SU-DHL-6 (cell line): Measurements from ENCODE around the gene CATSPERE.

Source experiments
- EZH2phosphoT487 ChIP-seq: fragments of 200-600 bp; sonication (generic), shearing (Covaris generic); conservative IDR thresholded peaks from 2 replicates; pipeline ENCODE4 v1.6.1; 2018; ENCODE audit warnings: mild to moderate bottlenecking, antibody characterized with exemption, low read length, moderate library complexity, mixed read lengths
- TF ChIP-seq, protein P1 (sequence below): fragments of 200-600 bp; sonication (generic); IDR thresholded peaks from one replicate; pipeline ENCODE4 v1.5.1; 2017; ENCODE audit warnings: antibody characterized with exemption, mild to moderate bottlenecking, low read length, moderate library complexity; ENCODE audit not compliant: insufficient read depth, poor library complexity, severe bottlenecking

DNA sequence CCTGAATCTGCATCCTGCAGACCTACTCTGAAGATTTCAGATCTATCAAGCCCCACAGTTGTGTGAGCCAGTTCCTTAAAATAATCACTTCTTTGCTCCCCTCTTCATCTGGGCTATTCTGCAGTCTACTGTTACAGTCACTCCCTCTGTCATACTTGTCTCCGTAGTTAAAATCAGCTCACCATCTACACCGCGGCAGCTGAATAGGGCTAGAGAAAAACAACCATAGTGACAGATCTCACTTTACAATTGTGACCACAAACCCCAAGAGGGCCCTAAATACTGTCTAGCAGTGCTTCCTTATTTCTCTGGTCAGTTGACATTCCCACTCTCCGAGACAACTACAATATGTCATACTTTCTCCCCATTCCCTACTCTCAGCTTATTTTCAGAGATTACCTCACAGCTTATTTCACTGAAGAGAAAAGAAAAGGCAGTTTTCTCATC is 204.7 kb downstream of the CATSPERE start:
- TF ChIP-seq, protein P1, sequence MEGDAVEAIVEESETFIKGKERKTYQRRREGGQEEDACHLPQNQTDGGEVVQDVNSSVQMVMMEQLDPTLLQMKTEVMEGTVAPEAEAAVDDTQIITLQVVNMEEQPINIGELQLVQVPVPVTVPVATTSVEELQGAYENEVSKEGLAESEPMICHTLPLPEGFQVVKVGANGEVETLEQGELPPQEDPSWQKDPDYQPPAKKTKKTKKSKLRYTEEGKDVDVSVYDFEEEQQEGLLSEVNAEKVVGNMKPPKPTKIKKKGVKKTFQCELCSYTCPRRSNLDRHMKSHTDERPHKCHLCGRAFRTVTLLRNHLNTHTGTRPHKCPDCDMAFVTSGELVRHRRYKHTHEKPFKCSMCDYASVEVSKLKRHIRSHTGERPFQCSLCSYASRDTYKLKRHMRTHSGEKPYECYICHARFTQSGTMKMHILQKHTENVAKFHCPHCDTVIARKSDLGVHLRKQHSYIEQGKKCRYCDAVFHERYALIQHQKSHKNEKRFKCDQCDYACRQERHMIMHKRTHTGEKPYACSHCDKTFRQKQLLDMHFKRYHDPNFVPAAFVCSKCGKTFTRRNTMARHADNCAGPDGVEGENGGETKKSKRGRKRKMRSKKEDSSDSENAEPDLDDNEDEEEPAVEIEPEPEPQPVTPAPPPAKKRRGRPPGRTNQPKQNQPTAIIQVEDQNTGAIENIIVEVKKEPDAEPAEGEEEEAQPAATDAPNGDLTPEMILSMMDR: no peak
- no peak for TF ChIP-seq EZH2phosphoT487
